Epithelial cell of esophagus (primary cell): Measurements from ENCODE around the gene FAM227A.
"Not testable (repeated sequence)": the region's sequence is repeated elsewhere in the genome, so short reads cannot be mapped to it uniquely, and the experiment has no call there.

Experiments
- DNase-seq: peaks from one replicate; pipeline ENCODE4 v3.0.0; 2010; ENCODE audit warnings: low read depth
- H3K4me3 ChIP-seq: 2 replicates; pipeline ENCODE4 v1.5.1; 2011; ENCODE audit warnings: mild to moderate bottlenecking, low read length, control low read depth
- TF ChIP-seq, protein P1 (sequence below): IDR thresholded peaks from 2 replicates; pipeline ENCODE4 v1.5.1; 2011; ENCODE audit warnings: low read depth, mild to moderate bottlenecking, low read length, control low read depth, inconsistent platforms; ENCODE audit not compliant: insufficient read depth; ENCODE audit errors: missing control alignments

FAM227A gene

DNA sequence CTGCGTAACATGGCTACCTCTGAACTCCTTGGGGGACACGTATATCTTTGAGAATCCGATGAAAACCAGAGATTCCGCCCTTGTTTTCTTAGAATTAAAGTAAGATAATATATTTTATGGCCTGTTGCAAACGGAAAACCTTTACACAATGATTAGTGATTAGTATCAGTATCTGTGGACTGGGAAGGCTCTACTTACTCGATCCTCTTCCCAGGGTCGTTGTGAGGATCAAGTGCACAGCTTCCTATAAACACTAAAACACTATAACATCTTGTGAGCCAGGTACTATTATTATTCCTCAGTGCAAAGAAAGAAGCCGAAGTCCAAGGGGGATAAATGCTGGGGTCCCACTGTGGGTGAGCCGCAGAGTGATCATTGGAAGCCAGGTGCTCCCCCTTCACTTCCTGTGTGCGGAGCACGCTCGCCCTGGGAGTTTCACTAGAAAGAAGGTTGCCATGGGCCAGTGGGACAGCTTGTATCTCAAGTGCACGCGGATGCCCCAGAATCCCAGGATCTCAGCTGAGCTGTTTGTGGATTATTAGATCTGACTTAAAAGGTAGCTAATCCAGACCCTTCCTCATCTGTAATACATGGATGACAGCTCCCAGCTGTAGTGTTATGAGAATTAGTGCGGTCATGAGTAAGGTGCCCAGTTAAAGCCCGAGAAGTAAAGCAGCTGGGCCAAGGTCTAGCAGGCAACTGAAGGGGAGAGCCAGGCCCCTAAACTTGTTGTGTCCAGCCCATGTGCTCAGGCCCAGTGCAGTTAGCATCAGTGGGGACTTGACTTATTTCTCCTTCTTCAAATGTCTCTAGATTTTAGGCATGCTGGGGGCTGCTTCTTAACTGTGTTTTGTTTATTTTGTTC lies 1.1 kb upstream of the FAM227A start:
- H3K4me3 ChIP-seq: peak overlapping the region; percentile 90
- DNase-seq: peak; percentile 44
- TF ChIP-seq, protein P1, sequence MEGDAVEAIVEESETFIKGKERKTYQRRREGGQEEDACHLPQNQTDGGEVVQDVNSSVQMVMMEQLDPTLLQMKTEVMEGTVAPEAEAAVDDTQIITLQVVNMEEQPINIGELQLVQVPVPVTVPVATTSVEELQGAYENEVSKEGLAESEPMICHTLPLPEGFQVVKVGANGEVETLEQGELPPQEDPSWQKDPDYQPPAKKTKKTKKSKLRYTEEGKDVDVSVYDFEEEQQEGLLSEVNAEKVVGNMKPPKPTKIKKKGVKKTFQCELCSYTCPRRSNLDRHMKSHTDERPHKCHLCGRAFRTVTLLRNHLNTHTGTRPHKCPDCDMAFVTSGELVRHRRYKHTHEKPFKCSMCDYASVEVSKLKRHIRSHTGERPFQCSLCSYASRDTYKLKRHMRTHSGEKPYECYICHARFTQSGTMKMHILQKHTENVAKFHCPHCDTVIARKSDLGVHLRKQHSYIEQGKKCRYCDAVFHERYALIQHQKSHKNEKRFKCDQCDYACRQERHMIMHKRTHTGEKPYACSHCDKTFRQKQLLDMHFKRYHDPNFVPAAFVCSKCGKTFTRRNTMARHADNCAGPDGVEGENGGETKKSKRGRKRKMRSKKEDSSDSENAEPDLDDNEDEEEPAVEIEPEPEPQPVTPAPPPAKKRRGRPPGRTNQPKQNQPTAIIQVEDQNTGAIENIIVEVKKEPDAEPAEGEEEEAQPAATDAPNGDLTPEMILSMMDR: no peak

DNA sequence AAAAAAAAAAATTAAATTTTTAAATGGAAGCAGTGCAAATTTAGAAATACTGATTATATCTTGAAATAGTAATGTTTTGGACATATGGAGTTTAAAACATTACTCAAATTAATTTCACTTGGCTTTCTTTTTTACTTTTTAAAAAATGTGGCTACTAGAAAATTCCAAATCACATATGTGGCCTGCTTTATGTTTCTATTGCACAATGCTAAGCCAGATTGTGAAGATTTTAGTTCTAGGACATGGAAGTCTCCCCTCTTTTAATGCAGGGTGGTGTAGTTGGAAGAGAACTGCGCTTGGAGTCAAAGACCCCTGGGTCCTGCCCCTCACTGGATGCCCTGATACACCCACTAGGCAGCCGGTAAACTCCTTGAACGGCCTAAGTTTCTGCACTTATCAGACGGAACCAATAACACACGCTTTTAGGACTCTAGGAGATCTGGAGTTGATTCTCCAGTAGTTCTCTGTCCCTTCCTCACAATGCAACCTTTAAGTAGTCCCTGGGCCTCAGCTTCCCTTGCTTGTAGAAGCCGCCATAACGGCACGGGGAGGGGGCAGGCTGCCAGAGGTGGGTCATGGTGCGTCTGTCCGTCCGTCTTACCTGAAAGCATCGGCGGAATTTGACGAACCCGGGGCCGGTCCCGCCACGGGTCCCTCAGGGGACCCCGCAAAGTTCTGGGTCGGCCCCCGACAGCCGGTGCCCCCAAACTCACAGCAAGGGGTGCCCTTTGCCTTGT lies 505 bp downstream of the FAM227A start:
- H3K4me3 ChIP-seq: peak overlapping the region; percentile 90
- TF ChIP-seq, protein P1: no peak
- no peak for DNase-seq

DNA sequence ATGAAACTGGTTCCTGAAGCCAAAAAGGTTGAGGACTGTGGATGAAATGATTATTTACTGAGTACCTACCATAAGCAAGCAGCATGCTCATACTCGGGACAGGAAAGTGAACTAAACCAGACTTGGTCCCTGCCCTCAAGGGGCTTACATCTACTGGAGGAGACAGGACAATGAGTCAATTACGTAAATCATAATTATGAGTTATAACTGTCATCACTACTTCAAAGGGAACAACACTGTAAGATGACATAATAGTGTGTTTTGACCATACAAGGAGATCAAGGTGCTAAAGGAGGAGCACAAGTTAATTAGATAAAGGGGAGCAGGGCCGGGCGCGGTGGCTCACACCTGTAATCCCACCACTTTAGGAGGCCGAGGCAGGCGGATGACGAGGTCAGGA lies 2.5 kb downstream of the FAM227A start:
- no peak overlapping the region for H3K4me3 ChIP-seq
- no peak for DNase-seq
- TF ChIP-seq, protein P1: no peak

DNA sequence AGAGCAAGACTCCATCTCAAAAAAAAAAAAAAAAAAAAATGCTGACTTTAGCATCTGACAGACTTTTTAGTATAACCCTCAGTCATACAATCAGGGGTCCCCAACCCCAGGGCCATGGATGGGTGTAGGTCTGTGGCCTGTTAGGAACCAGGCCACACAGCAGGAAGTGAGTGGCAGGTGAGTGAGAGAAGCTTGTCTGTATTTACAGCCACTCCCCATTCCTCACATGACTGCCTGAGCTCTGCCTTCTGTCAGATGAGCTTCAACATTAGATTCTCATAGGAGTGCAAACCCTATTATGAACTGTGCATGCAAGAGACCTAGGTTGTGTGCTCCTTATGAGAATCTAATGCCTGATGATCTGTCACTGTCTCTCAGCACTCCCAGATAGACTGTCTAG lies 3.3 kb downstream of the FAM227A start:
- TF ChIP-seq, protein P1: no peak
- H3K4me3 ChIP-seq: no peak overlapping the region
- peak; percentile 56 for DNase-seq

DNA sequence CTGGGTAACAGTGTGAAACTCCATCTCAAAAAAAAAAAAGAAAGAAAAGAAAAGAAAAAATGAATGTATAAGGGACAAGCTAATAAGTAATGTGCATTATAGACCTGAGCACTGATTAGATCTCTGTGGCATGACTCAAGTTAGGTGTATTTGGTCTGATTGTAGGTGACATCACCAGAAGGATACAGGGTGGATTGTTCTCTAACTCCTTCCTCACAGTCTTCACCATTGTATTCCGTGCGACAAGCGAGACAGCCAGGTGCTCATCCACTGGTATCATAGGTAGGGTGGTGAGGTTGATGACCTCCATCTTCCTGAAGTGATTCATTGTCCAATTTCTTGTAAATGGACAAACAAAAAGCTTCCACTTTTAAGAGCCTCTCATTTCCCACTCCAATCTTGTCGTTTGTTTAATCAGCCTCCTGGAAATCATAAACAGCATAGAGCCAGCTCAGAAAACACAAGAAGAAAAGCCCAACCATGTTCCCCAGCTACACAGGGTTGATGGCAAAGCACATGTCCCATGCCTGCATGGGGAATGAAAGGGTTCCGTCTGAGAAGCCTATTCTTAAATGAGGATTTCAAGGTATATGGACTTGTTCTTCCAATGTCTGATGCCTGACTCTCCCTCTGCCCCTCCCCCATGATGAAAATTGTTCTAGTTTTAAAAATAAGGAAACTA lies 6.2 kb downstream of the FAM227A start:
- TF ChIP-seq, protein P1: no peak
- DNase-seq: peak; percentile 29
- no peak overlapping the region for H3K4me3 ChIP-seq

DNA sequence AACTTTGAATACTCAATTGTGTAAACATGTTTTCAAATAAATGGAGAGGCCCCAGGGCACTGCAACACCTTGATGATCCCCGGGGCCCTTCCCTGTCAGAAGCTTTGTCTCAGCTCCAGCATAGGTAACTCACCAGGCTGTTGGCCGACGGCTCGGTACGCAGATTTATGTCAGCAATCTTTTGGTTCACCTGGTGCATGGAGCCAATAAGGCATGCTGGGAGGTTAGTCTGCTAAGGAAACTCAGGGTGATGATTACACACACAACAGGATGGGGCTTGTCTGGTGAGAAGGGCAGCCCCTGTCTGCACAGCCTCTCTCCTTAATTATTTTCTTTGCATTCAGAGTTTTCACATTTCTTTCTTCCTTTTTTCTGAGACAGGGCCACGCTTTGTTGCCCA lies 10.8 kb downstream of the FAM227A start:
- peak; percentile 89 for DNase-seq
- TF ChIP-seq, protein P1: no peak
- no peak overlapping the region for H3K4me3 ChIP-seq

DNA sequence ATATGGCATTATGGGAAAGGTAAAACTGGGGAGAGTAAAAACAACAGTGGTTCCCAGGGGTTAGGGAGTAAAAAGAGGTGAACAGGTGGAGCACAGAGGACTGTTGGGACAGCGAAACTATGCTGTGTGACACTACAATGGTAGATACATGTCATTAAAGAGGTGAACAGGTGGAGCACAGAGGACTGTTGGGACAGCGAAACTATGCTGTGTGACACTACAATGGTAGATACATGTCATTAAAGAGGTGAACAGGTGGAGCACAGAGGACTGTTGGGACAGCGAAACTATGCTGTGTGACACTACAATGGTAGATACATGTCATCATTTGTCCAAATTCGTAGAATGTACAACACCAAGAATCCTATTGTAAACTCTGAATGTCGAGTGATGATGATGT lies 11.9 kb downstream of the FAM227A start:
- H3K4me3 ChIP-seq: not testable (repeated sequence)

More for the DNA sequence above, 11.9 kb downstream of the FAM227A start:
- not testable (repeated sequence) for DNase-seq
